ENCODE data around the gene RAMP3.
A peak's percentile ranks its signal among the peaks of the same experiment; 100 is the strongest.
"Not testable (repeated sequence)": the region's sequence is repeated elsewhere in the genome, so short reads cannot be mapped to it uniquely, and the experiment has no call there.

Gene RAMP3

GRCh38 chr7:45196374-45196773 lies 38.8 kb downstream of the RAMP3 start:
- no peak for DNase-seq

GRCh38 chr7:45197461-45197860 lies 39.9 kb downstream of the RAMP3 start:
- DNase-seq = no peak

GRCh38 chr7:45198986-45199385 lies 41.4 kb downstream of the RAMP3 start:
- no peak for DNase-seq

GRCh38 chr7:45199506-45199905 lies 41.9 kb downstream of the RAMP3 start:
- DNase-seq = no peak

GRCh38 chr7:45202625-45203024 lies 45.0 kb downstream of the RAMP3 start:
- DNase-seq = no peak

- no peak for DNase-seq
Observed at GRCh38 chr7:45203036-45203435, 45.4 kb downstream of the RAMP3 start.

GRCh38 chr7:45203459-45203858 lies 45.9 kb downstream of the RAMP3 start:
- DNase-seq = no peak

GRCh38 chr7:45203936-45204445 lies 46.4 kb downstream of the RAMP3 start:
- no peak for DNase-seq

GRCh38 chr7:45206266-45206665 lies 48.7 kb downstream of the RAMP3 start:
- DNase-seq = not testable (repeated sequence)

- DNase-seq = not testable (repeated sequence)
Observed at GRCh38 chr7:45209909-45210308, 52.3 kb downstream of the RAMP3 start.

GRCh38 chr7:45211066-45211465 lies 53.5 kb downstream of the RAMP3 start:
- DNase-seq = no peak

- DNase-seq = no peak
Observed at GRCh38 chr7:45211958-45212357, 54.4 kb downstream of the RAMP3 start.

- DNase-seq = no peak
Observed at GRCh38 chr7:45212606-45213005, 55.0 kb downstream of the RAMP3 start.

- peak in 2 of 3 experiments; percentile 55 to 81 for DNase-seq
Observed at GRCh38 chr7:45215601-45216062, 58.0 kb downstream of the RAMP3 start.

GRCh38 chr7:45216181-45216580 lies 58.6 kb downstream of the RAMP3 start:
- DNase-seq = peak in 1 of 3 experiments; percentile 43

- no peak for DNase-seq
Observed at GRCh38 chr7:45216622-45217165, 59.1 kb downstream of the RAMP3 start.

GRCh38 chr7:45217358-45217757 lies 59.8 kb downstream of the RAMP3 start:
- peak in 1 of 3 experiments; percentile 10 for DNase-seq

- no peak for DNase-seq
Observed at GRCh38 chr7:45219130-45219529, 61.5 kb downstream of the RAMP3 start.

GRCh38 chr7:45219801-45220435 lies 62.3 kb downstream of the RAMP3 start:
- no peak for DNase-seq

GRCh38 chr7:45220846-45221618 lies 63.4 kb downstream of the RAMP3 start:
- DNase-seq = no peak

- no peak for DNase-seq
Observed at GRCh38 chr7:45221896-45222604, 64.5 kb downstream of the RAMP3 start.

- DNase-seq = no peak
Observed at GRCh38 chr7:45223078-45223477, 65.5 kb downstream of the RAMP3 start.

Measured in NCI-H1417 (cell line).